ENCODE data around the gene MAP1LC3B.

DNA sequence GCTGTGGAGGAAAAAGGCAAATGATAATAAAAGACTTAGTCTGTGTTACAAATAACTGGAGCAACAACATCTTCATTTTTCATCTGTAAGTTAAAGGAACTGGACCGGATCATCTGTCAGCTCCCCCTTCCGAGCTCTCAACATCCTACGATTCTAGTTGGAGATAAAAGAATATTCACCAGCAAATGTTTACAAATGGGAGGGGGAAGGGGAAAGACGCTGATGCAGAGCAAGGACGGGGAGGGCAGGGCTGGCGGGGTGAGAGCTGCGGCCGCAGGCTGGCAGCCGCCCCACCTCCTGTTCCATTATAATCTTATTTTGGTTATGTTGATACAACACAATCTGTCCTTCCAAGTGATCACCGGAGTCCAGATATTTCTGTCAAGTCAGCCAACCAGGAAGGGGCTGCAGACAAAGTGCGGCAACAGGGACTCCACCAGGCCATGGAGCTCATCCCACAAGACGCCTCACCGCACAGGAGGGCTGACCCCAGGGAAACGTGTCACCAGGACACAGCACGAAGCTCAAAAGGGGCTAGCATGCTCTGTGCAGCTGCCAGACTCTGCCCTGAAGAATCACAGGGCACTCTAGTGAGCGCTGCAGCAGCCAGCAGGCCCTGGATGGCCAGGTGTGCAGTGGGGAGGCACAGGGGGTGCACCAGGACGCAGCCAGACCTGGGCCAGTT is 28.2 kb upstream of the MAP1LC3B start:
- TF ChIP-seq POLR2A (IDR thresholded peaks at IDR 0.05; ENCODE audit: low read depth, low read length) = no peak
- no peak for TF ChIP-seq POLR2AphosphoS5 (IDR thresholded peaks at IDR 0.05; ENCODE audit: low read depth, low read length)
- no peak for TF ChIP-seq TAF1 (IDR thresholded peaks at IDR 0.05; ENCODE audit: low read depth, low read length)
- no peak for TF ChIP-seq POU2F2 (IDR thresholded peaks at IDR 0.05; ENCODE audit: low read depth, low read length)
- no peak for TF ChIP-seq SPI1 (IDR thresholded peaks at IDR 0.05; ENCODE audit: low read depth, low read length)
- no peak for TF ChIP-seq PAX5 (IDR thresholded peaks at IDR 0.05; ENCODE audit: insufficient read depth, low read length, severe bottlenecking)

Data from GM12891 (cell line).